Panc1 (cell line): ENCODE results near the gene MRPL38.

Experiments
- POLR2AphosphoS5 ChIP-seq: IDR thresholded peaks from 2 replicates; pipeline ENCODE4 v1.6.1; 2012; ENCODE audit warnings: mild to moderate bottlenecking, low read depth, low read length, moderate library complexity
- TF ChIP-seq, protein P1 (sequence below): fragments of 450-650 bp; IDR thresholded peaks from 2 replicates; pipeline ENCODE4 v1.5.1; 2017; ENCODE audit warnings: mild to moderate bottlenecking

DNA sequence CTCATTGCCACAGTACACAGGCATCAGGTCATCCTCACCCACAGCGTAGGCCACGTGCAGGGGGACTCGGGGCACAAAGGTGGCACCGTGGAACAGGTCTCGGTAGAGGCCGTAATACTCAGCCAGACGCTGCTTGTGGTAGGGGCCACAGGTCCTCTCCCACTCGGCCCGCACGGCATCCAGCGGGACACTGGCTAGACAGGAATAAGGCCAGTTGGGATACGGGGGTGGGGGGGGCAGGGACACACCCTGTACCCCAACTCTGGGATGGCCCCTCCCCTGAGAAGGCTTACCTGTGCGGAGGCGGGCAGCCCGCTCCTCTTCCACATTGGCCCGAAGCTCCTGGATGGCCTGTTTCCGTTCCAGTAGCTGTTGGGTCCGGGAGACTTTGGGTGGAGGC is 3.0 kb downstream of the MRPL38 start:
- no peak for TF ChIP-seq POLR2AphosphoS5
- TF ChIP-seq, protein P1, sequence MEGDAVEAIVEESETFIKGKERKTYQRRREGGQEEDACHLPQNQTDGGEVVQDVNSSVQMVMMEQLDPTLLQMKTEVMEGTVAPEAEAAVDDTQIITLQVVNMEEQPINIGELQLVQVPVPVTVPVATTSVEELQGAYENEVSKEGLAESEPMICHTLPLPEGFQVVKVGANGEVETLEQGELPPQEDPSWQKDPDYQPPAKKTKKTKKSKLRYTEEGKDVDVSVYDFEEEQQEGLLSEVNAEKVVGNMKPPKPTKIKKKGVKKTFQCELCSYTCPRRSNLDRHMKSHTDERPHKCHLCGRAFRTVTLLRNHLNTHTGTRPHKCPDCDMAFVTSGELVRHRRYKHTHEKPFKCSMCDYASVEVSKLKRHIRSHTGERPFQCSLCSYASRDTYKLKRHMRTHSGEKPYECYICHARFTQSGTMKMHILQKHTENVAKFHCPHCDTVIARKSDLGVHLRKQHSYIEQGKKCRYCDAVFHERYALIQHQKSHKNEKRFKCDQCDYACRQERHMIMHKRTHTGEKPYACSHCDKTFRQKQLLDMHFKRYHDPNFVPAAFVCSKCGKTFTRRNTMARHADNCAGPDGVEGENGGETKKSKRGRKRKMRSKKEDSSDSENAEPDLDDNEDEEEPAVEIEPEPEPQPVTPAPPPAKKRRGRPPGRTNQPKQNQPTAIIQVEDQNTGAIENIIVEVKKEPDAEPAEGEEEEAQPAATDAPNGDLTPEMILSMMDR, result no peak
